AG08395 (cell line): ENCODE data around the gene NR1H2.

ENCODE experiments used
- DNase-seq: peaks from one replicate; pipeline ENCODE4 v3.0.0; 2012; ENCODE audit warnings: mixed read lengths, low spot score

The NR1H2 gene

DNA sequence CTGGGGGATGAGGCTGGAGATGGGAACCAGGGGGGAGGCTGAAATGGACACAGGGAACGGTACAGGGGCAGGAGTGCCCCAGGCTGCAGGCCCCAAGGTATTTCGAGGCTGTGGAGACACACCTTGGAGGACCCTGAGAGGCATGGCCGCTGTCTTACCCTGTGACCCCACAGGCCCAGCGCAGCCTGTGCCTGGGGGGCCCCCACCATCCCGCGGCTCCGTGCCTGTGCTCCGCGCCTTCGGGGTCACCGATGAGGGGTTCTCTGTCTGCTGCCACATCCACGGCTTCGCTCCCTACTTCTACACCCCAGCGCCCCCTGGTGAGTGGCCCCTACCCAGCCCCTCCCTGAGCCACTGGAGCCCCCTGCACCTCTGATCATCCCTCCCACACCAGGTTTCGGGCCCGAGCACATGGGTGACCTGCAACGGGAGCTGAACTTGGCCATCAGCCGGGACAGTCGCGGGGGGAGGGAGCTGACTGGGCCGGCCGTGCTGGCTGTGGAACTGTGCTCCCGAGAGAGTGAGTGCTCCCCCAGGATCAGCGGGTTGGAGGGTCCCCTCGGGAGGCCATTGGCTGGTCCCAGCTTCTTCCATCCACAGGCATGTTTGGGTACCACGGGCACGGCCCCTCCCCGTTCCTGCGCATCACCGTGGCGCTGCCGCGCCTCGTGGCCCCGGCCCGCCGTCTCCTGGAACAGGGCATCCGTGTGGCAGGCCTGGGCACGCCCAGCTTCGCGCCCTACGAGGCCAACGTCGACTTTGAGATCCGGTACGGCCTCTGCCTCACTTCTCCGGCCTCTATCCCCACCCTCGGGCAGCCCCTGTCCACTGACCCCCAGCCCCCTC, 25.6 kb downstream of the NR1H2 start:
- no peak for DNase-seq

DNA sequence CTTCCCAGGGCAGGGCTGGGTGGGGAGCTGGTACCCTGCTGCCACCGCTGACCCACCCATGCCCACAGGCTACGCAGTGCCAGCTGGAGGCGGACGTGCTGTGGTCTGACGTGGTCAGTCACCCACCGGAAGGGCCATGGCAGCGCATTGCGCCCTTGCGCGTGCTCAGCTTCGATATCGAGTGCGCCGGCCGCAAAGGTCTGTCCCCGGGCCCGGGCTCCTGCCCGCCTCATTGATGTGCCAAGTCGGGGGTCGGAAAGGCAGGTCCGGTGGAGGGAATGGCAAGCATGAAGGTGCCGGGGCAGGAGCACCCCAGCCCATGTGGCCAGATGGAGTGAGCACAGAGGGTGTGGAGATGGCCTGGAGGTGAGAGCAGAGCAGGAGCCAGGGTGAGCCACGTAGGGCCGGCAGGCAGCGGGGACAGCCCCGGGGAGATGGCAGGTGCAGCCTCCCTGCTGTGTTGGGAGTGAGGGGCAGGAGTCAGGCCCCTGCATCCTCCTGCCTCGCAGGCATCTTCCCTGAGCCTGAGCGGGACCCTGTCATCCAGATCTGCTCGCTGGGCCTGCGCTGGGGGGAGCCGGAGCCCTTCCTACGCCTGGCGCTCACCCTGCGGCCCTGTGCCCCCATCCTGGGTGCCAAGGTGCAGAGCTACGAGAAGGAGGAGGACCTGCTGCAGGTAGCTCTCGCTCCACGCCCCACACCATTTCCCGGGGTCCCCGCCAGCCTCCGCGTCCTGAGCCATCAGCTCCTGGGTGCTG, 26.5 kb downstream of the NR1H2 start:
- no peak for DNase-seq

- no peak for DNase-seq
Observed at GRCh38 chr19:50406156-50406820, 30.0 kb downstream of the NR1H2 start.

- no peak for DNase-seq
Observed at GRCh38 chr19:50406829-50407228, 30.6 kb downstream of the NR1H2 start.

- DNase-seq: no peak
Observed at GRCh38 chr19:50409347-50409746, 33.1 kb downstream of the NR1H2 start.

- DNase-seq: no peak
Observed at GRCh38 chr19:50410109-50410508, 33.9 kb downstream of the NR1H2 start.

DNA sequence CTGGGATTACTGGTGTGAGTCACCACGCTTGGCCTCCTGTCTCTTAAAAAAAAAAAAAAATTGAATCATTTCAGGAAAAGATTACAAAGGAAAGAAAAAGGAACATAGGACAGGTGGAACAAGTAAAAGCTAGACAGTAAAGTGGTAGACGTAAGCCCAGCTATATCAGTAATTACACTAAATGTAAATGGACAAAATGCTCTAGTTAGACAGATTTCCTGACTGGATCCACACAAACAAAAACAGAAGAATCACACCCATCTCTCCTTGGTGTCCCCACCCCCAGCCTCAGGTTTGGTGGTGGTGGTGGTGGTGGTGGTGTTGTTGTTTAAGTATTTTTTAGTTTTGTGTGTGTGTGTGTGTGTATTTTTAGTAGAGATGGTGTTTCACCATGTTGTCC, 36.2 kb downstream of the NR1H2 start:
- DNase-seq: no peak

DNA sequence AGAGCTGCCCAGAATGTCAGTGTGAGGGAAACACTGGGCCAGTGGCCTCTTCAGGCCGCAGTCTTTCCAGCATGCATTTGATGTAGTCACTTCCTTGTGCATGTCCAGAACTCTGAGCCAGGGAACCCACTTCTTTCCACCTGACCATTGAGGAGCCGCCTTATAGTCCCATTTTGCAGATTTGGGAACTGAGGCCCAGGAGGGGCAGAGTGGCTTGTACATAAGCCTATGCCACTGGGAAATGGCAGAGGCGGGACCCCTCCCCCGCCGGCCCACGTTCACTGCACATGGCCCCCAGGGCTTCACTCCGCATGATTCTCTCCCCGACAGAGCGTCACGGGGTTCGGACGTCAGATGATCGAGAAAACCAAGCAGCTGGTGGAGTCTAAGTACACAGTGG, 36.8 kb downstream of the NR1H2 start:
- no peak for DNase-seq

DNA sequence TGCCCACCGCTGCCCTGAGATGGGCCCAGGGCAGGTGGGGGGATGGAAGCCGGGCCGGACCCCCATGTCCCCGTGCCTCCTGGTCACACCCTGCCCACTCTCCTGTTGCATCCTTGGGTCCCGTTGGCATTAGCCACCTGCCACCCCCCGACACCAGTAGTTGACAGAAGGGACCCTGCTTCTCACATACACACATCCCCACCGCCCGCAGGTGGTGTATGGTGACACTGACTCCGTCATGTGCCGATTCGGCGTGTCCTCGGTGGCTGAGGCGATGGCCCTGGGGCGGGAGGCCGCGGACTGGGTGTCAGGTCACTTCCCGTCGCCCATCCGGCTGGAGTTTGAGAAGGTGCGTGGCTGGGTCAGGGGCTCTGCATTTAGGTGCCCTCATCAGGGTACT, 37.3 kb downstream of the NR1H2 start:
- DNase-seq: no peak

- peak; percentile 85 for DNase-seq
Observed at GRCh38 chr19:50414864-50415660, 38.8 kb downstream of the NR1H2 start.

- DNase-seq: no peak
Observed at GRCh38 chr19:50415661-50416033, 39.4 kb downstream of the NR1H2 start.

DNA sequence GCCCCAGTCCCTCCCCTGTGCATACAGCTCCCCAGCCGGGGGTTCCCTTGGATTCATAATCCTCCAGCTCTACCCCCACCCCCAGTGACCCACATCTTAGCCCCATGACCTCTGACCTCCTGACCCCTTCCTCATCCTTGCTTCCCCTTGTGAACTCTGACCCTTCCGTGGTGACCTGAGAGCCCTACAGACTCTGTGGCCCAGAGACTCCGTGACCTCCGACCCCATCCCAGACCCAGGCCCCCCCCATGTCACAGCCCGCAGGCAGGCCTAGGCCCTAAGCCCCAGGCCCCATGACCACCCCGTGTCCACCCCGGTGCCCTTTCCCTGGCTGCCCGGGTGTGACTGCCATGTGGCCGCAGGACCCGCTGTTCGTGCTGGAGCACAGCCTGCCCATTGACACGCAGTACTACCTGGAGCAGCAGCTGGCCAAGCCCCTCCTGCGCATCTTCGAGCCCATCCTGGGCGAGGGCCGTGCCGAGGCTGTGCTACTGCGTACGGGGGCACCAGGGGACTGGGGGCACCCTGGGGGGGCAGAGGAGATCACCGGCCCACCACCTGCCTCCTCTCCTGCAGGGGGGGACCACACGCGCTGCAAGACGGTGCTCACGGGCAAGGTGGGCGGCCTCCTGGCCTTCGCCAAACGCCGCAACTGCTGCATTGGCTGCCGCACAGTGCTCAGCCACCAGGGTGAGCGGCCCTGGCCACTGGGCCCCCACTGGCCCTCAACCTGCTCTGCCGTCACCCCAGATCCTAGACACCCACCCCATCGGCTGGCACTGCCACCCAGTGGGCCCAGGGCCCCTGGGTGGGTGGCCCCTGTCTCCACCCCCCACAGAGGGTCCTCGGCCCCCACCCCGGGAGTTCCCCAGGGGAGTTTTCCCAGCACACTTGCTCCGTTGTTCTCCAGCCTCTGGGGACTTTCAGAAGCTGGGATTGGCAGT, 40.0 kb downstream of the NR1H2 start:
- DNase-seq: no peak

- DNase-seq: no peak
Observed at GRCh38 chr19:50417111-50418081, 41.1 kb downstream of the NR1H2 start.

DNA sequence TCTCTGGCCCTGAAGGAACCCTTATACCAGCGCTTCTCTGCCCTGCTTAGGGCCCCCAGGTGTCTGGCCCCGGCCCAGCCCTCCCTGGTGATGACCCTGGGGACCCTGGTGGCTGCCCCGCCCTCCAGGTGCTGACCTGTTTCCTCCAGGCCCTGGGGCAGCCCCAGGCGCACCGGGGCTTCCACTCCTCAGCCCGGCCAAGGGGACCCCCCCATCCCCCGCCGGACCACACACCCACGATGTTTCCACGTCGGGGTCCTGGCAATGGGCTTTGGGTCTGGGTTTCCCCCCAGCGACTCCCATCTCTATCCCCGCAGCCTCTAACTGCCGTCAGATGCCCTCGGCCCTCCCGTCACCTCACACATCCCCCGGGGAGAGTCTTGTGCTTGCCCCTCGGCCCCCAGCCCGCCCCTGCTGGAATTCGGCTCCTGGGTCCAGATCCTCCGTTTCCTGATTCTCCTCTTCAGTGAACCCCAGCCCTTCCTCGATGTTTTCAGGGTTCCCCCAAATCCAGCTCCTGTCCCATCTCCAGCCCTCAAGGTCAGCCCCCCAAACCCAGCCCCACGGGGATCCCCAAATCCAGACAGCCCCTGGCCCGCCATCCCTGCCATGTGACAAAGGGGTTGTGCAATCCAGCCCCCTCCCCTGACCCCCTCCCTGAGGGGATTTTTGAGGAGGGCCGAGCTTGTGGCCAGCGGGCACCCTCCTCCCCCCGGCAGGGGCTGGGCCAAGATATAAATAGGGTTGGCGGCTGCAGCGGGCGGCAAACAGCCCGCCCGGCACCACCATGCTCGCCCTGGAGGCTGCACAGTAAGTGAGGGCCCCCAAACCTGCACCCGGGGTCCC, 42.1 kb downstream of the NR1H2 start, which contains the start of gene SPIB:
TSS of gene SPIB (plus strand) at position 763 of the 846 bp plus-strand sequence. CDS start at position 788, 25 bp downstream.
- DNase-seq: no peak

- no peak for DNase-seq
Observed at GRCh38 chr19:50419022-50419579, 42.8 kb downstream of the NR1H2 start.

DNA sequence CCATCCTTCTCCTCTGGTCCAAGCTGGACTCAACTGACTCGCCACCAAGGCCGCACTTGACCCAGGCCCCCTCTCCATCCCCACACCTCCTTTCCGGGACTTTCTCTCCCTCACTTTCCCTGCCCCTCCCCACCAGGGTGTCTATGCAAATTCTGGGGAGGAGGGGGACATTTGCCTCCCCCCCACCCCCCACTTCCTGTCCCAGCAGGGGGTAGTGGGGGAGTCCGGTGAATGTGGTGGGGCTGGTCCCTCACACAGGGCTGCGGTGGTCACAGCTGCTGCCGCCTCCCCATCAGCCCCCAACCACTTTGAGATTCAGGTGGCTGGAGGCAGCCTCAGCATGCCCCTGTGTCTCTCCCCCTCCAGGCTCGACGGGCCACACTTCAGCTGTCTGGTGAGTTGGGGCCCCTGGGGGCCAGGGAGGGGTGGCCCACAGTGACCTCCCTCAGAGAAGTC, 43.4 kb downstream of the NR1H2 start:
- DNase-seq: no peak

DNA sequence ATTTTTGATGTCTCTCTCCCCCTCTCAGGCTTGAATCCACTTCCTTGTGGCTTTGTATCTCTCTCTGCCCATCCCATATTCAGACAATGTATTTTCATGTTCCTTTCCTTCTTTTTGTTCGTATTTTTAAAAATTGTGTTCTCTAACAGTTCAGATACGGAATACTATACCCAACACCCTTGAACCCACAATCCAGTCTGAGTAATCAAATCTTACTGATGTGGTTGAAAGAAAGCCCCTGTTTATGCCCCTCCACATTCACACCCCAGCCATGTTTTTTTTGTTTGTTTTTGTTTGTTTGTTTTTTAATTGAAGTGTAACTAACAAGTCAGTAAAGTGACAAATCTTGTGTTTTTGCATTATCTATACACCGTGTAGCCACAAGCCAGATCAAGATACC, 43.9 kb downstream of the NR1H2 start:
- DNase-seq: no peak

GRCh38 chr19:50420808-50421207, 44.6 kb downstream of the NR1H2 start:
- DNase-seq: no peak
